IPS-20b (cell line): Measurements from ENCODE around the gene ODF2.
"Not testable (repeated sequence)": the region's sequence is repeated elsewhere in the genome, so short reads cannot be mapped to it uniquely, and the experiment has no call there.

Source experiments
- H3K27ac ChIP-seq: one replicate; pipeline ENCODE4 v1.5.1; 2013; ENCODE audit warnings: low read length
- H3K27me3 ChIP-seq: 2 replicates; pipeline ENCODE4 v1.6.1; 2013; ENCODE audit warnings: mild to moderate bottlenecking, low read length, inconsistent platforms; ENCODE audit not compliant: insufficient read depth
- H3K36me3 ChIP-seq: 2 replicates; pipeline ENCODE4 v1.6.1; 2013; ENCODE audit warnings: low read depth, mild to moderate bottlenecking, inconsistent platforms, low read length, moderate library complexity; ENCODE audit not compliant: insufficient read depth
- H3K4me1 ChIP-seq: 2 replicates; pipeline ENCODE4 v1.6.1; 2013; ENCODE audit warnings: mild to moderate bottlenecking, control low read depth, inconsistent platforms, low read length, moderate library complexity; ENCODE audit not compliant: insufficient read depth
- H3K4me3 ChIP-seq: 2 replicates; pipeline ENCODE4 v1.5.1; 2013; ENCODE audit warnings: mild to moderate bottlenecking, low read length, inconsistent platforms
- H3K9ac ChIP-seq: 2 replicates; pipeline ENCODE4 v1.6.1; 2013; ENCODE audit warnings: low read depth, mild to moderate bottlenecking, inconsistent platforms, low read length, moderate library complexity
- H3K9me3 ChIP-seq: 2 replicates; pipeline ENCODE4 v1.6.1; 2013; ENCODE audit warnings: mild to moderate bottlenecking, low read depth, low read length, inconsistent platforms; ENCODE audit not compliant: insufficient read depth

Gene ODF2

GRCh38 chr9:128455849-128456612 lies at the start of gene ODF2:
TSS of gene ODF2 (plus strand) at chr9:128456006. CDS start at chr9:128456092, 86 bp downstream.
- peaks cover 91% of the 10 kb centered on the region for H3K27me3 ChIP-seq
- H3K4me3 ChIP-seq: peak within 1 kb of the TSS; percentile 77
- H3K36me3 ChIP-seq: peaks cover 11% of the 10 kb centered on the region
- peaks cover 3% of the 10 kb centered on the region; the same call in 1 of the 2 replicates for H3K4me1 ChIP-seq
- peak within 1 kb of the TSS; percentile 51; the same call in 1 of the 2 replicates for H3K9ac ChIP-seq
- H3K9me3 ChIP-seq: no peaks in the 10 kb centered on the region
- no peak within 1 kb of the TSS for H3K27ac ChIP-seq

GRCh38 chr9:128406848-128407391 lies 48.9 kb upstream of the ODF2 start:
- Histone ChIP-seq H3K9ac (no peak overlapping the region), H3K36me3 (no peaks in the 10 kb centered on the region), H3K9me3 (no peaks in the 10 kb centered on the region), H3K27me3 (peaks cover 100% of the 10 kb centered on the region), H3K27ac (no peak overlapping the region), H3K4me3 (no peak overlapping the region), H3K4me1 (peaks cover 15% of the 10 kb centered on the region; the same call in 1 of the 2 replicates)

- Histone ChIP-seq H3K36me3 (no peaks in the 10 kb centered on the region), H3K27ac (no peak overlapping the region), H3K4me1 (peaks cover 17% of the 10 kb centered on the region; the same call in 1 of the 2 replicates), H3K9ac (no peak overlapping the region), H3K9me3 (no peaks in the 10 kb centered on the region), H3K4me3 (peak overlapping the region; percentile 6; the same call in 1 of the 2 replicates), H3K27me3 (peaks cover 97% of the 10 kb centered on the region)
Observed at GRCh38 chr9:128408963-128409431, 46.8 kb upstream of the ODF2 start.

GRCh38 chr9:128409450-128409849 lies 46.4 kb upstream of the ODF2 start:
- no peak overlapping the region for H3K4me3 ChIP-seq
- no peaks in the 10 kb centered on the region for H3K9me3 ChIP-seq
- peaks cover 97% of the 10 kb centered on the region for H3K27me3 ChIP-seq
- H3K36me3 ChIP-seq: no peaks in the 10 kb centered on the region
- no peak overlapping the region for H3K27ac ChIP-seq
- peaks cover 17% of the 10 kb centered on the region; the same call in 1 of the 2 replicates for H3K4me1 ChIP-seq
- no peak overlapping the region for H3K9ac ChIP-seq

GRCh38 chr9:128409978-128410377 lies 45.8 kb upstream of the ODF2 start:
- peaks cover 97% of the 10 kb centered on the region for H3K27me3 ChIP-seq
- H3K9ac ChIP-seq: no peak overlapping the region
- no peak overlapping the region for H3K27ac ChIP-seq
- H3K4me1 ChIP-seq: peaks cover 16% of the 10 kb centered on the region; the same call in 1 of the 2 replicates
- H3K4me3 ChIP-seq: no peak overlapping the region
- H3K36me3 ChIP-seq: no peaks in the 10 kb centered on the region
- H3K9me3 ChIP-seq: no peaks in the 10 kb centered on the region

- H3K4me3 ChIP-seq: no peak overlapping the region
- H3K4me1 ChIP-seq: peaks cover 19% of the 10 kb centered on the region; the same call in 1 of the 2 replicates
- no peaks in the 10 kb centered on the region for H3K9me3 ChIP-seq
- no peak overlapping the region for H3K9ac ChIP-seq
- H3K27ac ChIP-seq: no peak overlapping the region
- H3K36me3 ChIP-seq: no peaks in the 10 kb centered on the region
- H3K27me3 ChIP-seq: peaks cover 95% of the 10 kb centered on the region
Observed at GRCh38 chr9:128411364-128412119, 44.3 kb upstream of the ODF2 start.

GRCh38 chr9:128412120-128412790 lies 43.6 kb upstream of the ODF2 start:
- Histone ChIP-seq H3K36me3 (no peaks in the 10 kb centered on the region), H3K9ac (no peak overlapping the region), H3K9me3 (no peaks in the 10 kb centered on the region), H3K27ac (no peak overlapping the region), H3K4me3 (peak overlapping the region; percentile 48; the same call in 1 of the 2 replicates), H3K4me1 (peaks cover 21% of the 10 kb centered on the region; the same call in 1 of the 2 replicates), H3K27me3 (peaks cover 95% of the 10 kb centered on the region)

GRCh38 chr9:128413728-128414127 lies 42.1 kb upstream of the ODF2 start:
- not testable (repeated sequence) for H3K9me3 ChIP-seq, H3K36me3 ChIP-seq, H3K27ac ChIP-seq, H3K9ac ChIP-seq, H3K4me3 ChIP-seq
- peaks cover 92% of the 10 kb centered on the region for H3K27me3 ChIP-seq
- H3K4me1 ChIP-seq: peaks cover 15% of the 10 kb centered on the region; the same call in 1 of the 2 replicates

- Histone ChIP-seq H3K27ac (no peak overlapping the region), H3K36me3 (no peaks in the 10 kb centered on the region), H3K27me3 (peaks cover 92% of the 10 kb centered on the region), H3K9me3 (no peaks in the 10 kb centered on the region), H3K9ac (no peak overlapping the region), H3K4me3 (no peak overlapping the region), H3K4me1 (peaks cover 11% of the 10 kb centered on the region; the same call in 1 of the 2 replicates)
Observed at GRCh38 chr9:128414461-128414860, 41.3 kb upstream of the ODF2 start.

GRCh38 chr9:128415281-128415680 lies 40.5 kb upstream of the ODF2 start:
- H3K36me3 ChIP-seq: no peaks in the 10 kb centered on the region
- peaks cover 11% of the 10 kb centered on the region; the same call in 1 of the 2 replicates for H3K4me1 ChIP-seq
- H3K9ac ChIP-seq: no peak overlapping the region
- H3K9me3 ChIP-seq: no peaks in the 10 kb centered on the region
- peaks cover 92% of the 10 kb centered on the region for H3K27me3 ChIP-seq
- H3K27ac ChIP-seq: no peak overlapping the region
- H3K4me3 ChIP-seq: no peak overlapping the region

GRCh38 chr9:128416014-128416413 lies 39.8 kb upstream of the ODF2 start:
- H3K27me3 ChIP-seq: peaks cover 89% of the 10 kb centered on the region
- H3K9ac ChIP-seq: no peak overlapping the region

More at GRCh38 chr9:128416014-128416413, 39.8 kb upstream of the ODF2 start:
- Histone ChIP-seq H3K36me3 (no peaks in the 10 kb centered on the region), H3K9me3 (no peaks in the 10 kb centered on the region), H3K4me1 (peaks cover 11% of the 10 kb centered on the region; the same call in 1 of the 2 replicates), H3K4me3 (no peak overlapping the region), H3K27ac (no peak overlapping the region)
